DMS79 treated with DMSO at 0.1 percent for 48 hours (cell line): ENCODE data around the gene KATNAL1.
"Not testable (repeated sequence)": the region's sequence is repeated elsewhere in the genome, so short reads cannot be mapped to it uniquely, and the experiment has no call there.

Source experiments
- DNase-seq: peaks from one replicate; lab custom pipeline; 2025; lab: John Stamatoyannopoulos, UW

KATNAL1 gene

GRCh38 chr13:30211745-30212144, 95.6 kb downstream of the KATNAL1 start:
- no peak for DNase-seq

- DNase-seq = no peak
Observed at GRCh38 chr13:30204564-30204963, 102.8 kb downstream of the KATNAL1 start.

GRCh38 chr13:30196025-30196424, 111.3 kb downstream of the KATNAL1 start:
- DNase-seq = peak; percentile 16

GRCh38 chr13:30194906-30195305, 112.4 kb downstream of the KATNAL1 start:
- DNase-seq = no peak

- DNase-seq = no peak
Observed at GRCh38 chr13:30193279-30194234, 113.8 kb downstream of the KATNAL1 start.

GRCh38 chr13:30192320-30193093, 114.8 kb downstream of the KATNAL1 start:
- DNase-seq = peak; percentile 67

GRCh38 chr13:30191491-30192100, 115.8 kb downstream of the KATNAL1 start:
- no peak for DNase-seq

GRCh38 chr13:30186634-30187415, 120.5 kb downstream of the KATNAL1 start:
- peak; percentile 85 for DNase-seq

- DNase-seq = no peak
Observed at GRCh38 chr13:30181888-30182651, 125.3 kb downstream of the KATNAL1 start.

- peak; percentile 85 for DNase-seq
Observed at GRCh38 chr13:30179597-30180276, 127.6 kb downstream of the KATNAL1 start.

GRCh38 chr13:30178976-30179375, 128.4 kb downstream of the KATNAL1 start:
- DNase-seq = no peak

- DNase-seq = no peak
Observed at GRCh38 chr13:30175166-30175565, 132.2 kb downstream of the KATNAL1 start.

- not testable (repeated sequence) for DNase-seq
Observed at GRCh38 chr13:30174250-30174649, 133.1 kb downstream of the KATNAL1 start.

GRCh38 chr13:30173303-30173610, 134.1 kb downstream of the KATNAL1 start:
- DNase-seq = no peak

- DNase-seq = no peak
Observed at GRCh38 chr13:30172593-30173302, 134.6 kb downstream of the KATNAL1 start.

- no peak for DNase-seq
Observed at GRCh38 chr13:30170569-30170968, 136.8 kb downstream of the KATNAL1 start.

GRCh38 chr13:30169442-30169841, 137.9 kb downstream of the KATNAL1 start:
- no peak for DNase-seq

- no peak for DNase-seq
Observed at GRCh38 chr13:30165796-30166195, 141.6 kb downstream of the KATNAL1 start.

GRCh38 chr13:30165071-30165470, 142.3 kb downstream of the KATNAL1 start:
- no peak for DNase-seq

- DNase-seq = no peak
Observed at GRCh38 chr13:30164146-30164545, 143.2 kb downstream of the KATNAL1 start.
